Glutamatergic neuron (in vitro differentiated cells): Measurements from ENCODE around the gene OTOA. TPM values are rescaled to one million over a fixed set of nuclear protein-coding genes. Genes with fewer than 3 reads are reported as not detected.

Experiments
- DNase-seq: peaks from one replicate; pipeline ENCODE4 v3.0.0; 2022
- H3K27ac Mint-ChIP-seq: one replicate; pipeline ENCODE4 v1.8.0; 2020; ENCODE audit warnings: mild to moderate bottlenecking, mixed read lengths, inconsistent platforms; ENCODE audit not compliant: unreplicated experiment
- H3K27me3 Mint-ChIP-seq: one replicate; pipeline ENCODE4 v1.8.0; 2020; ENCODE audit warnings: mild to moderate bottlenecking, moderate library complexity, mixed read lengths, inconsistent platforms; ENCODE audit not compliant: unreplicated experiment
- H3K36me3 Mint-ChIP-seq: one replicate; pipeline ENCODE4 v1.8.0; 2020; ENCODE audit warnings: mild to moderate bottlenecking, mixed read lengths, inconsistent platforms; ENCODE audit not compliant: unreplicated experiment
- H3K4me1 Mint-ChIP-seq: one replicate; pipeline ENCODE4 v1.8.0; 2020; ENCODE audit warnings: mild to moderate bottlenecking, low read depth, mixed read lengths, inconsistent platforms; ENCODE audit not compliant: unreplicated experiment
- H3K4me3 Mint-ChIP-seq: one replicate; pipeline ENCODE4 v1.8.0; 2020; ENCODE audit warnings: mild to moderate bottlenecking, mixed read lengths, inconsistent platforms; ENCODE audit not compliant: unreplicated experiment
- H3K9me3 Mint-ChIP-seq: one replicate; pipeline ENCODE4 v1.8.0; 2020; ENCODE audit warnings: mild to moderate bottlenecking, moderate library complexity, mixed read lengths, inconsistent platforms; ENCODE audit not compliant: unreplicated experiment
- total RNA-seq: library from RNA; stranded (reverse); fragmentation: NEBNext Ultra II Directional; extraction: Animal tissue kit (Norgen Biotek cat#: 25700); gene quantifications from one replicate; pipeline ENCODE4 v1.2.1, GENCODE V29; 2021; ENCODE audit not compliant: unreplicated experiment
- TF ChIP-seq, protein P1 (sequence below): fragments of 200-600 bp; sonication (generic); IDR thresholded peaks from one replicate; pipeline ENCODE4 v1.5.0; 2021; ENCODE audit not compliant: partially characterized antibody, unreplicated experiment

OTOA gene
- total RNA-seq, 1 donor from 2014 or later, result not detected

DNA sequence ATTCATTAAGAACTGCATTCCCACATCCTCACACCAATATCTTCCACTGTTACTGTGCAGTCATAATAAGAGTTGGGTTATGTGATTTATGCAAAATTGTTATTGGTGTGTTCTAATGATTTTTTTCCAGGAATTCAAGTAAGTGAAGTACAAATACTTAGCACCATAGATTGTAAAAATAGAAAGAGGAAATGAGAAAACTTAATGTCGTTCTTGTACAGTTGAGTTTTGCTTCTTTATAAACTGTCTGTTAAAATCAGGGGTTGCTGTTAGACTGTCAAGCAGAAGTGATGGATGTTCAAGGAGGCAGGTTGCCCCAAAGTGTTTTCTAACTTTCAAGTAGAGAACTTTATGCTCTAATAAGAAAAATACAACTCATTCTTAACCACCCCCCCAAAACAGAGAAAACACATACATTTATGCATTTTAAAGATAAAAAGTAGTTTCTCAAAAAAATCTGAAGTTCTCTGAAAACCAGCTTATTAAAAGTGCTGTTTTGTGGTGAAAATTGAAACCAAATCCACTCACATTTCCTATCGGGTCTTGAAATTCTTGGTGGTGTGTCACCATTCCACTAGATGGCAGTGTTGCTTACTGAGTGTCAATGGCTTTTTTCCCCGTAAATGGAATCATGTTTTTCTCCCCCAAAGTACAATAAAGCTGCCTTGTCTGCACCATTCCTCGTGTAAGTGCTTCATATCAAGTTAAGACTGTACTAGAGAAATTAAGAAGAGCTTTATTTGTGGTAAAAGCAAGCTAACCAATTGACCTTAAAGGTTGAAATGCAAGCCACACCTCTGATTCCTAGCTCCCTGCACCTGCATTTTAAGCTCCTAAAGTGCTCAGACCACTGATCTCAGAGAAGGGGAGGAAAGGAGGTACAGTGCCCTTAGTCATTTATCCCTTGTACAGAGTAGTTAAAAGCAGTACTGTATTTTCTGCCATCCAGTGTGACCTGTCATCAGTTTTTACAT is 6.7 kb upstream of the OTOA start:
- Mint-ChIP-seq H3K4me1 (no peaks in the 10 kb centered on the region), H3K9me3 (no peaks in the 10 kb centered on the region), H3K36me3 (no peaks in the 10 kb centered on the region), H3K4me3 (no peak overlapping the region), H3K27ac (no peak overlapping the region), H3K27me3 (peaks cover 7% of the 10 kb centered on the region)
- TF ChIP-seq, protein P1, sequence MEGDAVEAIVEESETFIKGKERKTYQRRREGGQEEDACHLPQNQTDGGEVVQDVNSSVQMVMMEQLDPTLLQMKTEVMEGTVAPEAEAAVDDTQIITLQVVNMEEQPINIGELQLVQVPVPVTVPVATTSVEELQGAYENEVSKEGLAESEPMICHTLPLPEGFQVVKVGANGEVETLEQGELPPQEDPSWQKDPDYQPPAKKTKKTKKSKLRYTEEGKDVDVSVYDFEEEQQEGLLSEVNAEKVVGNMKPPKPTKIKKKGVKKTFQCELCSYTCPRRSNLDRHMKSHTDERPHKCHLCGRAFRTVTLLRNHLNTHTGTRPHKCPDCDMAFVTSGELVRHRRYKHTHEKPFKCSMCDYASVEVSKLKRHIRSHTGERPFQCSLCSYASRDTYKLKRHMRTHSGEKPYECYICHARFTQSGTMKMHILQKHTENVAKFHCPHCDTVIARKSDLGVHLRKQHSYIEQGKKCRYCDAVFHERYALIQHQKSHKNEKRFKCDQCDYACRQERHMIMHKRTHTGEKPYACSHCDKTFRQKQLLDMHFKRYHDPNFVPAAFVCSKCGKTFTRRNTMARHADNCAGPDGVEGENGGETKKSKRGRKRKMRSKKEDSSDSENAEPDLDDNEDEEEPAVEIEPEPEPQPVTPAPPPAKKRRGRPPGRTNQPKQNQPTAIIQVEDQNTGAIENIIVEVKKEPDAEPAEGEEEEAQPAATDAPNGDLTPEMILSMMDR, result peak; percentile 87
- no peak for DNase-seq

DNA sequence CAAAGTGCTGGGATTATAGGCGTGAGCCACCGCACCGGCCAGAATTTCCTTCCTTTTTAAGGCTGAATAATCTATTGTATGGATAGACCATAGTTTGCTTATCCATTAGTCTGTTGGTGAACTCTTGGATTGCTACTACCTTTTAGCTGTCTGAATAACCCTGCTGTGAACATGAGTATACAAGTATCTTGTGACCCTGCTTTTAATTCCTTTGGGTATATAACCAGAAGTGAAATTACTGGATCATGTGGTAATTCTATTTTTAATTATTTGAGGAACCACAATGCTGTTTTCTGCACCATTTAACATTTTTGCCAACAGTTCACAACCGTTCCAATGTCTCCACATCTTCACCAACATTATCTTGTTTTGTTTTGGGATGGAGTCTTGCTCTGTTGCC is 4.6 kb upstream of the OTOA start:
- Mint-ChIP-seq H3K27ac (no peak overlapping the region), H3K9me3 (no peaks in the 10 kb centered on the region), H3K4me1 (no peaks in the 10 kb centered on the region), H3K36me3 (no peaks in the 10 kb centered on the region), H3K4me3 (no peak overlapping the region), H3K27me3 (peaks cover 8% of the 10 kb centered on the region)
- TF ChIP-seq, protein P1, result no peak
- no peak for DNase-seq

DNA sequence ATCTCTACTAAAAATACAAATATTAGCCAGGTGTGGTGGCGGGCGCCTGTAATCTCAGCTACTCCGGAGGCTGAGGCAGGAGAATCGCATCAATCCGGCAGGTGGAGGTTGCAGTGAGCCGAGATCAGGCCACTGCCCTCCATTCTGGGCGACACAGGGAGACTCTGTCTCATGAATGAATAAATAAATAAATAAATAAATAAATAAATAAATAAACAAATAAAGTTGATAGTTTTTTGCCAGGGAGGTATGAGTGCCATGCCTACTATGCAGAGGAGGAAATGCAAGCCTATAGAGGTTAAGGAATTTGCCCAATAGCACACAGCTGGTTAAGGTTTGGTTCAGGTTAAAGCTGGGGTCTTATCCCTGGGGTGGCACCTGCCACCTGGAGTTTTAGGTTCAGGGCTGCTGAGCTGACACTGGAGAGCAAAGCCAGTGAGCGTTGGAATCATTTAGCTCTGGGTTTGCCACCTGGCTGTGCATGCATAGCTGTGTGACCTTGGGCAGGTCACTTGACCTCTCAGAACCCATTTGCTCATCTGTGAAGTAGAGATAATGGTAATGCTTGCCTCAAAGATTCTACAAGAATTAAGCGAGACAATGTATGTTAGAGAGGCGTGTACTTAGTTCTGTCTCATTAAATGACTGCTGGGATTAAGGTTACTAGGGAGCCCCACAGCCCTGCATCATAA is 1.2 kb downstream of the OTOA start:
- DNase-seq, result no peak
- no peak overlapping the region for H3K27ac Mint-ChIP-seq

GRCh38 chr16:21666772-21667171 is 3.0 kb downstream of the OTOA start:
- Mint-ChIP-seq H3K36me3 (no peaks in the 10 kb centered on the region), H3K4me1 (peaks cover 3% of the 10 kb centered on the region), H3K27ac (no peak overlapping the region), H3K9me3 (no peaks in the 10 kb centered on the region), H3K27me3 (peaks cover 2% of the 10 kb centered on the region), H3K4me3 (no peak overlapping the region)
- TF ChIP-seq, protein P1, result no peak
- DNase-seq, result no peak

More for the DNA sequence above, 1.2 kb downstream of the OTOA start:
- no peaks in the 10 kb centered on the region for H3K9me3 Mint-ChIP-seq
- peaks cover 2% of the 10 kb centered on the region for H3K27me3 Mint-ChIP-seq
- H3K36me3 Mint-ChIP-seq, result no peaks in the 10 kb centered on the region
- TF ChIP-seq, protein P1, result no peak
- H3K4me3 Mint-ChIP-seq, result no peak overlapping the region
- peaks cover 3% of the 10 kb centered on the region for H3K4me1 Mint-ChIP-seq
